ENCODE measurements around the gene GFOD1. TPM values are rescaled to one million over a fixed set of nuclear protein-coding genes. Genes with fewer than 3 reads are reported as not detected.

GFOD1 gene
- polyA plus RNA-seq, 1 donor from 2014 or later = 7.0 TPM

- Histone ChIP-seq H3K9me3 (ENCODE audit: low read length) (no peaks in the 10 kb centered on the region), H3K4me2 (ENCODE audit: low read length) (no peak overlapping the region), H3K36me3 (ENCODE audit: insufficient read depth, low read length) (no peaks in the 10 kb centered on the region), H3K9ac (ENCODE audit: low read length) (no peak overlapping the region), H3K4me3 (ENCODE audit: low read length) (no peak overlapping the region), H3K27ac (ENCODE audit: low read length) (no peak overlapping the region), H4K20me1 (ENCODE audit: insufficient read depth) (no peaks in the 10 kb centered on the region), H3K27me3 (ENCODE audit: insufficient read depth, low read depth, low read length) (no peaks in the 10 kb centered on the region), H3K9me2 (ENCODE audit: insufficient read depth, low read length) (no peaks in the 10 kb centered on the region), H2AFZ (ENCODE audit: low read depth, low read length) (no peak overlapping the region), H3K79me2 (replicated peaks; ENCODE audit: insufficient read depth, low read length) (peaks cover 7% of the 10 kb centered on the region), H3F3A (ENCODE audit: insufficient read depth, low read length, poor library complexity, severe bottlenecking) (no peaks in the 10 kb centered on the region)
- TF ChIP-seq RAD21 (conservative IDR thresholded peaks at IDR 0.05) = peak; percentile 77
- peak; percentile 78 for TF ChIP-seq CTCF (IDR thresholded peaks at IDR 0.05; ENCODE audit: poor library complexity, severe bottlenecking)
- no peak for TF ChIP-seq EZH2 (IDR thresholded peaks at IDR 0.05; ENCODE audit: borderline replicate concordance, insufficient read depth, low read length, poor library complexity, severe bottlenecking)
- no peak for TF ChIP-seq POLR2AphosphoS5 (IDR thresholded peaks at IDR 0.05)
- no peak for TF ChIP-seq MXI1 (conservative IDR thresholded peaks at IDR 0.05; ENCODE audit: poor library complexity, severe bottlenecking)
- no peak for TF ChIP-seq REST (IDR thresholded peaks at IDR 0.05; ENCODE audit: borderline replicate concordance)
- TF ChIP-seq EP300 (conservative IDR thresholded peaks at IDR 0.05; ENCODE audit: poor library complexity, severe bottlenecking) = no peak
- TF ChIP-seq TAF1 (IDR thresholded peaks at IDR 0.05; ENCODE audit: low read depth) = no peak
- TF ChIP-seq SMC3 (conservative IDR thresholded peaks at IDR 0.05; ENCODE audit: poor library complexity) = peak; percentile 87
These were observed 155.7 kb downstream of the GFOD1 start for GRCh38 chr6:13331516-13332348.

GRCh38 chr6:13328875-13329183 is 158.6 kb downstream of the GFOD1 start:
- no peaks in the 10 kb centered on the region for H3K9me3 ChIP-seq (ENCODE audit: low read length)
- no peaks in the 10 kb centered on the region for H3F3A ChIP-seq (ENCODE audit: insufficient read depth, low read length, poor library complexity, severe bottlenecking)
- peak overlapping the region; percentile 91 for H3K27ac ChIP-seq (ENCODE audit: low read length)
- H4K20me1 ChIP-seq (ENCODE audit: insufficient read depth) = no peaks in the 10 kb centered on the region
- peak overlapping the region; percentile 95 for H3K4me2 ChIP-seq (ENCODE audit: low read length)
- no peak for TF ChIP-seq TAF1 (IDR thresholded peaks at IDR 0.05; ENCODE audit: low read depth)
- TF ChIP-seq CTCF (IDR thresholded peaks at IDR 0.05; ENCODE audit: poor library complexity, severe bottlenecking) = no peak
- no peak for TF ChIP-seq RAD21 (conservative IDR thresholded peaks at IDR 0.05)
- no peak for TF ChIP-seq EZH2 (IDR thresholded peaks at IDR 0.05; ENCODE audit: borderline replicate concordance, insufficient read depth, low read length, poor library complexity, severe bottlenecking)
- TF ChIP-seq REST (IDR thresholded peaks at IDR 0.05; ENCODE audit: borderline replicate concordance) = no peak
- TF ChIP-seq SMC3 (conservative IDR thresholded peaks at IDR 0.05; ENCODE audit: poor library complexity) = no peak
- H3K36me3 ChIP-seq (ENCODE audit: insufficient read depth, low read length) = no peaks in the 10 kb centered on the region
- H3K9ac ChIP-seq (ENCODE audit: low read length) = peak overlapping the region; percentile 90
- H3K9me2 ChIP-seq (ENCODE audit: insufficient read depth, low read length) = no peaks in the 10 kb centered on the region
- peak overlapping the region; percentile 86 for H2AFZ ChIP-seq (ENCODE audit: low read depth, low read length)
- H3K27me3 ChIP-seq (ENCODE audit: insufficient read depth, low read depth, low read length) = no peaks in the 10 kb centered on the region
- peak overlapping the region; percentile 74 for H3K4me3 ChIP-seq (ENCODE audit: low read length)
- H3K79me2 ChIP-seq (replicated peaks; ENCODE audit: insufficient read depth, low read length) = peaks cover 14% of the 10 kb centered on the region
